Measurements from ENCODE around the gene CGREF1.

CGREF1 gene

GRCh38 chr2:27118525-27119329, at the start of gene CGREF1:
TSS of gene CGREF1 (minus strand) at chr2:27119128. CDS start at chr2:27104366, 14,762 bp downstream.
- peak in 1 of 2 experiments; percentile 66 for DNase-seq

DNA sequence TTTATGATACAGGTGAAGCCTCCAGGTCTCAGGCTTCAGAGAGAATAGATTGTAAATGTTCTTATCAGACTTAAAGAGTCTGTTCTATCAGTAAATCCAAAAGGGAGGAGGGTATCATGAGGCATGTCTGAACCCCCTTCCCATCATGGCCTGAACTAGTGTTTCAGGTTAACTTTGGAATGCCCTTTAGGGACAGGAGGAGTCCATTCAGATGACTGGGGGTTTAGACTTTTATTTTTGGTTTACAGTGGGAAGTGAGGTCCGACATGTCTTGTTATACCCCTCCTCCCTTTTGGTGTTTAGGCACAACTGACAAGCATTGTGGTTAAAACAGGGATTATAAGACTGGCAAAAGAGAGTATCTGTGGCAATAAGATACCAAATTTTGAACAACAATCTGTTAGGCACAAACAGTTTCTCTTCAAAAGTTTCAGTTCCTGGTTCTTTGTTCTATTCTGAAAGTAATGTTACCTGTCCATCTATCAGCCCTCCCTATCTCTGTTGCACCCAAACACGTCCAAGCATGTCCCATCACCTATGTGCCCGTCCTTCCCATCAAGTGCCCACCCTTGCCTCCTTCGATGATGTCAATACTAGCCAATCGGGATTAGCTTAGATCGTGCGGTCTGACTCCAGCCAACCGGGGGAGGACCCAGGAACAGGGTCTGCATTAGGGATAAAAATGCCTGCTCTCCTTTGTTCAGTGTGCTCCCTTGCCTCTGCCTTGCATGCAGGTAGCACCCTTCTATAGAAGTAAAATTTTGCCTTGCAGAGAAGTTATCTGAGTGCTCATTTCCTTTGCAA, 46.2 kb upstream of the CGREF1 start:
- no peak for DNase-seq

- DNase-seq, result no peak
These were observed 43.5 kb upstream of the CGREF1 start for GRCh38 chr2:27162151-27163121.

GRCh38 chr2:27160191-27160590, 41.3 kb upstream of the CGREF1 start:
- DNase-seq, result no peak

DNA sequence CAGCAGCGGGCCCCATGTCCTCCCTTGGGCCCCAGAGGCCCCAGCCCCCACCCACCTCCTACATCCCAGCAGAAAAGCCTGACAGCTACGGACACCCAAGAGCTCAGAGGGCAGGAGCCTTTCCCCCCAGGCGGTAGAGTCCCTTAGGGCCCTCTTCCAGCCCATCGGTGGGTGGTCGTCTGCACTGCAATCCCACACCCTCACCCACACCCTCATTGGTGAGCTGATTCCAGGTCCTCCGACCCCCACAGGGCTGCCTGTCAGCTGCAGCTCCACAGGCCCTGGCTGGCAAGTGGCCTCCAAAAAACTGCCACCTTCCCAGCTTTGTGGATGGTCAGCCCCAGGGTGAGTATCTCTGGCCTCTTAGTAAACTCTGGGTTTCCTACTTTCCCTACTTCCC, 40.3 kb upstream of the CGREF1 start:
- DNase-seq, result no peak

GRCh38 chr2:27158468-27158867, 39.5 kb upstream of the CGREF1 start:
- no peak for DNase-seq

GRCh38 chr2:27155069-27155520, 36.2 kb upstream of the CGREF1 start:
- DNase-seq, result no peak

GRCh38 chr2:27154488-27154887, 35.6 kb upstream of the CGREF1 start:
- no peak for DNase-seq

GRCh38 chr2:27152796-27153464, 34.0 kb upstream of the CGREF1 start:
- no peak for DNase-seq

- no peak for DNase-seq
These were observed 33.3 kb upstream of the CGREF1 start for GRCh38 chr2:27152102-27152795.

DNA sequence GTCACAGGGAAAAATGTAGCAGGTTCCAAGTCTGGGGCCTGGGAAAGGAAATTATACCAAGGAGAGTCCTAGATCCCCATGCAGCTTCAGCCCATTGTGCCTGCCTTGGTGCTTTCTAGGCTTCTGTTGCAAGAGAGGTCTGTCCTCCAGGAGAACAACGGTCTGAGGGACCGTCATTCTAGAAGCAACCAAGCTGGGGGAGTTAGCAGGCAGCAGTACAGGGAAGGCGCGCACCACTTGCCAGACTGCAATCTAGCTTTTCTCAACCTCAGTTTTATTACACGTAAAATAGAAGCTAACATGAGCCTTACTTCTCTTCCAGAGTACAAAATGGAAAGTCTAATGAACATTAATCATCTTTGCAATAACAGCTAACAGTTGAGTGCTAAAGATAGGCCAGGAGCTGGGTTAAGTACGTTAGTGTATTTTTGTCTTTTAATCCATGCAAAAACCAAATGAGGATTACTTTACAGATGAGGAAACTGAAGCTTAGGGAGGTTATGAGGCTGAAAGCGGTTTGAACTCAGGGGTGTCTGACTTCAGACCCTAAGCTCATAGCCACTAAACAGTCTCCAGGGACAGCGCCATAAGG, 31.8 kb upstream of the CGREF1 start:
- DNase-seq, result no peak

DNA sequence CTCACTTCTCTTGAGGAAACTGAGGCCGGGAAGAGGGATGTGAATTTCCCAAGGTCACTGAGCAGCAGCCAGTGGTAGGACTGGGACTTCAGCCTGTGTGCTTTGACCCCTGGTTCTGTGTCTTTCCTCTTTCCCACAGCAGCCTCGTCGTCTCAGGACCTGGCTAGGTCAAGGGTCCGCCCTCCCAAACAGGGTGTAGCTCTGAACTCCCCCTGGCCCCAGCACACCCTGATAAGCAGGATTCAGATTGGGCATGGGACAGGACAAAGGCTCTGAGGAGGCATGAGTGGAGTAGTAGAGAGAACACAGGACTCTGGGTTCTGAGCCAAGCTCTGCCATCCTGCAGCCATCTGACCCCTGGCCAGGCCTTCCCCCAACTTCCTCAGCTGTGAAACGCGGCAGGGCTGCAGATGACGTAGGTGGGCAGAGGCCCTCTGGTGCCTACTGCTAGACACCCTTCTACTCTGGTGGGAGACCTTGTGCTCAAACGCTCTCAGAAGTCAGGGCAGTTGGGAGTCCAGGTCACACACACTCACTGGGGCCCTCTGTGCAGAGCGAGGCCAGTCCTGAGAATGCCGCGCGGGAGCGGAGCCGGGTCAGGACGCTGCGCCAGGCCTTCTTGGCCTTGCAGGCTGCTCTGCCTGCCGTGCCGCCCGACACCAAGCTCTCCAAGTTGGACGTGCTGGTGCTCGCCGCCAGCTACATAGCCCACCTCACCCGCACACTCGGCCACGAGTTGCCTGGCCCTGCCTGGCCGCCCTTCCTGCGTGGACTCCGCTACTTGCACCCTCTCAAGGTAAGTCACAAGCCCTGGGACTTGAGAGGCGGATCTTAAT, 30.9 kb upstream of the CGREF1 start:
- no peak for DNase-seq

DNA sequence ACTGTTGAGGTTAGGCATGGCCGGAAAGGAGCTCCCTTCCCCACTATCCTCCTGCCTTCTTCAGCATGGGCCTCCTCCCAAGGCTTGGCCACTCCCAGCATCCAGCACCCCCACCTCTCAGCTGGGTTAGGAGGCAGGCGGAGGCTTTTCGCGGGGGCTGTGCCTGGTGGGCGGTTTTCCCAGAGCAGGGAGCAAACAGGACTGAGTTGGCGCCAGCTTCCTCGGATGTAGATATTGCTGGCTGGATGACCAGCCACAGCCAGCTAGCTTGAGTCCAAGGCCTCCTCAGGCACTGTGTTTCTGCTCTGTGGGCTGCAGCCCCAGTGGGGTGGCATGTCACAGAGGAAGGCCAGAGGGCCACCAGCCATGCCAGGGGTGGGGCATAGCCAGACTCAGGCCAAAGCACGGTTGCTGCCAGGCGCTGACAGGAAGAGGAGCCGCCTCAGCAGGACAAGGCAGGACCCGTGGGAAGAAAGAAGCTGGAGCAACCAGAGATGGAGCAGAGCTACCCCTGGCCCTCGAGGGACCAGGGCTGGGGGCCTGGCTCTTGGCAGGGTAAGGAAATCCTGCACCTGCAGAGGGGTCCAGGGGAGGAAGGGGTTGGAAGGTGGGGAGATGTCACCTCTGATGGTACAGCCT, 30.0 kb upstream of the CGREF1 start, which contains the start of gene TCF23:
TCF23 (plus strand) TSS at position 204 of the 639 bp plus-strand sequence; CDS start at position 334, 130 bp downstream.
- DNase-seq, result no peak

DNA sequence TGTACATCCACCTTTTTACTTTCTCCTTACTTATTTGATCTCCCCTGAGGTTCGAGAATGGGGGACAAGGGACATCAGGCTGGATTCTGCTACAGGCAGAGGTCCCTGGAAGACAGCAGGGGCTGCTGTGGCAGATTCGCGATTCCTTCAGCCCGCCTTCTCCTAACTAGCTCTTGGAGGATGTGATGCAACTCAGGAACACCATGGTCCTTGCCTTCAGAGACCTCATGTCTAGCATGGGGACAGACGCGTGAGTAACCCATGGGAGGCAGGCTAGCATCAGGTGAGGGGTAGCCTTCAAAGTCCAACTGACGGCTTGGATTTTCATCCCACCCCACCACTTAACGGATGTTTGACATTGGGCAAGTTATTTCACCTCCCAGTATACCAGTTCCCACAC, 29.0 kb upstream of the CGREF1 start:
- no peak for DNase-seq

DNA sequence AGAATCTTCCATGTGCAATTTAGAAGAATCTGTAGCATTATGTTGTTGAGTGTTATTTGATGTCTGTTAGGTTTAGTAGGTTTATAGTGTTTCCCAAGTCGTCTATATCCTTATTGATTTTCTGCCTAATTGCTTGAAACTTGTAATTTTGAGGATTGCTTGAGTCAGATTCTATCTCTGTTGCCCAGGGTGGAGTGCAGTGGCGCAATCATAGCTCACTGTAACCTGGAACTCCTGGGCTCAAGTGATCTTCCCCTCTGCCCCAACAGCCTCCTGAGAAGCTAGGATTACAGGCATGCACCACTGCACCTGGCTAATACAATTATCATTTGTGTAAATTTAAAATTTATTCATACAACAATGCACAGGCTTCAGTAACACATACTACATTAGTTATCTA, 26.8 kb upstream of the CGREF1 start:
- DNase-seq, result no peak

- no peak for DNase-seq
These were observed 24.4 kb upstream of the CGREF1 start for GRCh38 chr2:27143285-27143684.

DNA sequence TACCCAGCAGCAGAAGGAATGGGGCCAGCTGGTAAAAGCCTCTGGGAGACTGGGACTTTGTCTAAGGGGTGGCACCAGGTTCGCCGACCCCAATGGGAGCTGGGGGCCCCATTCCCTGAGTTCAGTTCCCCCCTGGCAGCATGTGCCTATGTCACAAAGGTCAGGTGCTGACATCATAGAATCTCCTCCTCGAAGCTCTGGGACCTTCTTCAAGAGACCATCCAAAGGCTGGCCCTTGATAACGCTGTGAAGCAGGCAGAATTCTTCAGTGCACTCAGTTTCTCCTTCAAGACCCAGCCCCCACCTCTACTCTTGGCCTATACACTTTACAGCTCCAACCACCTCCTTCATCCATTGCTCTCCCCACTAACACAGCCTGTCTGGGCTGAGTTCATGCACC, 20.4 kb upstream of the CGREF1 start, which contains the start of gene PRR30:
PRR30 (minus strand) TSS at position 101 of the 400 bp plus-strand sequence. CDS start 1,081 bp downstream, outside the sequence.
- DNase-seq, result no peak

DNA sequence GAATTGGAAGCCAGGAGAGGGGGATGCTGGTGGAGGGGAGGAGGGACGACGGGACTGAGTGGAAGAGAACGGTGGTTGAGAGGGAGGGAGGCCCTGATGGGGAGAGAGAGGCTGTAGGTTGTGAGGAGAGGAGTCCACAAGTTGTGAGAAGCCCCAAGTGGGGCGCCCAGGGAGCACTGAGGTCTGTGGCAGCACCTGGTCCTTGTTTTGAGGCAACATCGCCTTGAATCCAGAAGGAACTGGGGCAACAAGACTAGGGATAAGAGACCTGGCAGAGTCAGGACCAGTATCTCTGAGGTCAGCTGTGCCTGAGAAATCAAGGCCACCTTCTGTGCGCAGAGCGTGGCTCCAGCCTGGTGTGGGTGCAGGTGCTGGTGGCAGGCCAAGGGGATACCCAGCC, 19.2 kb upstream of the CGREF1 start:
- DNase-seq, result no peak

- no peak for DNase-seq
These were observed 18.5 kb upstream of the CGREF1 start for GRCh38 chr2:27137322-27137935.

All from NCI-H446 (cell line).